ENCODE results near the gene SPIC.

The SPIC gene

GRCh38 chr12:101474711-101475386 lies at the start of gene SPIC:
Gene SPIC, plus strand, starts transcription at chr12:101475336. Its CDS starts 1,569 bp downstream, at chr12:101476905.
- TF ChIP-seq, protein P1, sequence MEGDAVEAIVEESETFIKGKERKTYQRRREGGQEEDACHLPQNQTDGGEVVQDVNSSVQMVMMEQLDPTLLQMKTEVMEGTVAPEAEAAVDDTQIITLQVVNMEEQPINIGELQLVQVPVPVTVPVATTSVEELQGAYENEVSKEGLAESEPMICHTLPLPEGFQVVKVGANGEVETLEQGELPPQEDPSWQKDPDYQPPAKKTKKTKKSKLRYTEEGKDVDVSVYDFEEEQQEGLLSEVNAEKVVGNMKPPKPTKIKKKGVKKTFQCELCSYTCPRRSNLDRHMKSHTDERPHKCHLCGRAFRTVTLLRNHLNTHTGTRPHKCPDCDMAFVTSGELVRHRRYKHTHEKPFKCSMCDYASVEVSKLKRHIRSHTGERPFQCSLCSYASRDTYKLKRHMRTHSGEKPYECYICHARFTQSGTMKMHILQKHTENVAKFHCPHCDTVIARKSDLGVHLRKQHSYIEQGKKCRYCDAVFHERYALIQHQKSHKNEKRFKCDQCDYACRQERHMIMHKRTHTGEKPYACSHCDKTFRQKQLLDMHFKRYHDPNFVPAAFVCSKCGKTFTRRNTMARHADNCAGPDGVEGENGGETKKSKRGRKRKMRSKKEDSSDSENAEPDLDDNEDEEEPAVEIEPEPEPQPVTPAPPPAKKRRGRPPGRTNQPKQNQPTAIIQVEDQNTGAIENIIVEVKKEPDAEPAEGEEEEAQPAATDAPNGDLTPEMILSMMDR (IDR thresholded peaks at IDR 0.05; ENCODE audit: extremely low read depth, missing control alignments): no peak
- no peak for DNase-seq (ENCODE audit: low spot score)

- TF ChIP-seq, protein P1 (IDR thresholded peaks at IDR 0.05; ENCODE audit: extremely low read depth, missing control alignments): no peak
- DNase-seq (ENCODE audit: low spot score): no peak
Measured at GRCh38 chr12:101430456-101430855, 44.7 kb upstream of the SPIC start.

GRCh38 chr12:101436136-101436535 lies 39.0 kb upstream of the SPIC start:
- TF ChIP-seq, protein P1 (IDR thresholded peaks at IDR 0.05; ENCODE audit: extremely low read depth, missing control alignments): no peak
- no peak for DNase-seq (ENCODE audit: low spot score)

- no peak for DNase-seq (ENCODE audit: low spot score)
- TF ChIP-seq, protein P1 (IDR thresholded peaks at IDR 0.05; ENCODE audit: extremely low read depth, missing control alignments): no peak
Measured at GRCh38 chr12:101439236-101439635, 35.9 kb upstream of the SPIC start.

DNA sequence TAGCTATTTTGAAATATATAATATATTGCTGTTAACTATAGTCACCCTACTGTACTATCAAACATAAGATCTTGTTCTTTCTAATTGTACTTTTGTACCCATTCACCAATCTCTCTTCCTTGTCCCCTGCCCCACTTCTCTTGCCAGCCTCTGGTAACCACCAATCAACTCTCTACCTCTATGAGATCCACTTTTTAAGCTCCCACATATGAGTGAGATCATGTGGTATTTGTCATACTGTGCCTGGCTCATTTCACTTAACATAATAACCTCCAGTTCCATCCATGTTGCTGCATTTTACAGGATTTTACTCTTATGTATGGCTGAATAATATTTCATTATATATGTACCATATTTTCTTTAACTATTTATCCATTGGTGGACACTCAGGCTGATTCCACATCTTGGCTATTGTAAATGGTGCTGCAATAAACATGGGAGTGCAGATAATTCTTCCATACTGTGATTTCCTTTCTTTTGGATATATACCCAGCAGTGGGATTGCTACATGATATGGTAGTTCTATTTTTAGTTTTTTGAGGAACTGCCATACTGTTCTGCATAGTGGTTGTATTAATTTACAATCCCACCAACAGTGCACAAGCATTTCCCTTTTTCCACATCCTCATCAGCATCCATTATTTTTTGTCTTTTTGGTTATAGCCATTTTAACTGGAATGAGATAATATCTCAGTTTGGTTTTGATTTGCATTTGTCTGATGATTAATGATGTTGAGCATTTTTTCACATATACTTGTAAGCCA lies 33.5 kb upstream of the SPIC start:
- TF ChIP-seq, protein P1 (IDR thresholded peaks at IDR 0.05; ENCODE audit: extremely low read depth, missing control alignments): no peak
- no peak for DNase-seq (ENCODE audit: low spot score)

GRCh38 chr12:101455685-101456084 lies 19.5 kb upstream of the SPIC start:
- TF ChIP-seq, protein P1 (IDR thresholded peaks at IDR 0.05; ENCODE audit: extremely low read depth, missing control alignments): no peak
- no peak for DNase-seq (ENCODE audit: low spot score)

DNA sequence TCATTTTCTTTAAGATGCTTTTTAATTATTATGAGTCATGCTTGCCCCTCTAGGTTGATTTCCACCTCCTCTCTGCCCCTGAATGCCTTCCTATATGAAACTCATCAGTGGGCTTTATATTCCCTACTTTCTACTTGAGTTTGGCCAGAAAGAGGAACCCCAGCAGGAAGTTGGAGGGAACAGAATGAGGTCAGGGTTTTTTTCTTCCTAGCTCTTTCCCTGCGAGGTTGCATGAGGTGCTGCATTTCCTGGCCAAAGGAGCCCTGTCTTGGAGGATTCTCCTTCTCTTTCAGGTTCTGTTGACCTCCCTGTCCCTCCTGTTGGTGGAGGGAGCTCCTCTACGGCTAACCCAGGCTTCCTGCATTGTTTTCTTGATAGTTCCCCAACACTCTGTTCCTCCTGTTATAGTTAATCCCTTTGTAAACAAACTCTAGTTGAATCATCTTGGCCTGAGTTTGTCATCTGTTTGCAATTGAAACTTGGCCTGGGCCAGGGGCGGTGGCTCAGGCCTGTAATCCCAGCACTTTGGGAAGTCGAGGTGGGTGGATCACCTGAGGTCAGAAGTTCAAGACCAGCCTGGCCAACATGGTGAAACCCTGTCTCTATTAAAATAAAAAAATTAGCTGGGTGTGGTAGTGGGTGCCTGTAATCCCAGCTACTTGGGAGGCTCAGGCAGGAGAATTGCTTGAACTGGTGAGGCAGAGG lies 15.3 kb upstream of the SPIC start:
- TF ChIP-seq, protein P1 (IDR thresholded peaks at IDR 0.05; ENCODE audit: extremely low read depth, missing control alignments): no peak
- DNase-seq (ENCODE audit: low spot score): no peak

Data from GM20000 (cell line).